ENCODE results near the gene PGAM1. TPM values are rescaled to one million over a fixed set of nuclear protein-coding genes. Genes with fewer than 3 reads are reported as not detected.

PGAM1 gene
- polyA plus RNA-seq, 1 donor from 2014 or later = 195 TPM

DNA sequence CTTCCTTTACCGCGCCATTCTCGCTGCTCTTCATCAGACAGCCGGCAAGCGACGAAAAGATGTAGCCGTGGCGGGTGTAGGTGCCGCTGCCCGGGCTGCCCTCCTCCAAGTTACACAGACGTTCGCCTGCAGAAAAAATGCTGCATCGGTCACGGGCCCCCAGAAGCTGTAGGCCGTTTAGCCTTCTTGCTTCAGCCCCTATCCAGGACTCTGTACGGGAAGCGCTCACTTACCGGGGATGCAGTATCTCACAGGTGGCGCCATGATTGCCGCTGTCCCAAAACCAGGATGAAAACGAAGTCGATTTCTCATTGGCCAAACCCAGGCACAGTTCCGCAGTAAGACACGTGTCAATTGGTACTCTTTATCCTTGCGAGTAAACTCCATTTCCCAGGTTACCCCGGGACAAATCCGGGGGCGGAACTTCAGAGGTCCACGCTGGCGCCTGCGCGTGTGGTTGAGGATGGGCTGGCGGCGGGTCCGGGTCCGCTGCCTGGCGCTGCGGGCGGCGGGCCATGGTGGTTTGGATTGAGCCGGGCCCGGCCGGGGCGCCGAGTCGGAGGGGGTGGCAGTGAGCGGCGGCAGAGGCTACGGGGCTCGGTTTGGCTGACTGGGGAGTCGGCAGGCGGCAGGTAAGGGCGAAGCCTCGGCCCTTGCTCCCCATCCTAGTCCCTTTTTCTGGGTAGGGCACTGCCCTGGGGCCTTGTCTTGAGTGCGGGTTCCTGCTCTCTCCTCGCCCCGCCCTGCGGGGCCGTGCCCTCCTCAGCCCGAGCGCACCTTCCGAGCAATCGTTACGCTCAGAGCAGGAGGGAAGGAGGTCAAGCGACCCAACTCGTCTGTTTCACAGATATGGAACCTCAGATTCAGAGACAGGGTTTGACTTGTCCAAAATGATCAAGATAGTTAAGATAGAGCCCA lies 20.0 kb downstream of the PGAM1 start, which contains the start of the genes EXOSC1 and ZDHHC16:
Gene EXOSC1, minus strand, starts transcription at position 285 of the 918 bp plus-strand sequence. Its CDS starts 21 bp downstream, at position 264.
Gene ZDHHC16, plus strand, starts transcription at position 454 of the 918 bp plus-strand sequence. CDS start 5,501 bp downstream, outside the sequence.
- Histone ChIP-seq H3K9me2 (ENCODE audit: insufficient read depth, low read length) (no peaks in the 10 kb centered on the region), H3K27ac (ENCODE audit: low read length) (peak within 1 kb of the TSS; percentile 74), H3K27me3 (ENCODE audit: insufficient read depth, low read depth, low read length) (no peaks in the 10 kb centered on the region), H3K79me2 (replicated peaks; ENCODE audit: insufficient read depth, low read length) (peaks cover 37% of the 10 kb centered on the region), H3F3A (ENCODE audit: insufficient read depth, low read length, poor library complexity, severe bottlenecking) (no peaks in the 10 kb centered on the region), H3K4me3 (ENCODE audit: low read length) (peak within 1 kb of the TSS; percentile 87), H3K9ac (ENCODE audit: low read length) (peak within 1 kb of the TSS; percentile 83), H3K36me3 (ENCODE audit: insufficient read depth, low read length) (no peaks in the 10 kb centered on the region), H4K20me1 (ENCODE audit: insufficient read depth) (no peaks in the 10 kb centered on the region), H3K9me3 (ENCODE audit: low read length) (no peaks in the 10 kb centered on the region), H3K4me2 (ENCODE audit: low read length) (peak within 1 kb of the TSS; percentile 60), H2AFZ (ENCODE audit: low read depth, low read length) (peak within 1 kb of the TSS; percentile 67)
- TF ChIP-seq EP300 (conservative IDR thresholded peaks at IDR 0.05; ENCODE audit: poor library complexity, severe bottlenecking) (peak; percentile 26), SMC3 (conservative IDR thresholded peaks at IDR 0.05; ENCODE audit: poor library complexity) (peak; percentile 52), EZH2 (IDR thresholded peaks at IDR 0.05; ENCODE audit: borderline replicate concordance, insufficient read depth, low read length, poor library complexity, severe bottlenecking) (no peak), POLR2AphosphoS5 (IDR thresholded peaks at IDR 0.05) (peak; percentile 93), MXI1 (conservative IDR thresholded peaks at IDR 0.05; ENCODE audit: poor library complexity, severe bottlenecking) (peak; percentile 96), RAD21 (conservative IDR thresholded peaks at IDR 0.05) (peak; percentile 40), TAF1 (IDR thresholded peaks at IDR 0.05; ENCODE audit: low read depth) (peak; percentile 75)
- TF ChIP-seq, protein P1, sequence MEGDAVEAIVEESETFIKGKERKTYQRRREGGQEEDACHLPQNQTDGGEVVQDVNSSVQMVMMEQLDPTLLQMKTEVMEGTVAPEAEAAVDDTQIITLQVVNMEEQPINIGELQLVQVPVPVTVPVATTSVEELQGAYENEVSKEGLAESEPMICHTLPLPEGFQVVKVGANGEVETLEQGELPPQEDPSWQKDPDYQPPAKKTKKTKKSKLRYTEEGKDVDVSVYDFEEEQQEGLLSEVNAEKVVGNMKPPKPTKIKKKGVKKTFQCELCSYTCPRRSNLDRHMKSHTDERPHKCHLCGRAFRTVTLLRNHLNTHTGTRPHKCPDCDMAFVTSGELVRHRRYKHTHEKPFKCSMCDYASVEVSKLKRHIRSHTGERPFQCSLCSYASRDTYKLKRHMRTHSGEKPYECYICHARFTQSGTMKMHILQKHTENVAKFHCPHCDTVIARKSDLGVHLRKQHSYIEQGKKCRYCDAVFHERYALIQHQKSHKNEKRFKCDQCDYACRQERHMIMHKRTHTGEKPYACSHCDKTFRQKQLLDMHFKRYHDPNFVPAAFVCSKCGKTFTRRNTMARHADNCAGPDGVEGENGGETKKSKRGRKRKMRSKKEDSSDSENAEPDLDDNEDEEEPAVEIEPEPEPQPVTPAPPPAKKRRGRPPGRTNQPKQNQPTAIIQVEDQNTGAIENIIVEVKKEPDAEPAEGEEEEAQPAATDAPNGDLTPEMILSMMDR (IDR thresholded peaks at IDR 0.05; ENCODE audit: poor library complexity, severe bottlenecking) = peak; percentile 50
- TF ChIP-seq, protein P2, sequence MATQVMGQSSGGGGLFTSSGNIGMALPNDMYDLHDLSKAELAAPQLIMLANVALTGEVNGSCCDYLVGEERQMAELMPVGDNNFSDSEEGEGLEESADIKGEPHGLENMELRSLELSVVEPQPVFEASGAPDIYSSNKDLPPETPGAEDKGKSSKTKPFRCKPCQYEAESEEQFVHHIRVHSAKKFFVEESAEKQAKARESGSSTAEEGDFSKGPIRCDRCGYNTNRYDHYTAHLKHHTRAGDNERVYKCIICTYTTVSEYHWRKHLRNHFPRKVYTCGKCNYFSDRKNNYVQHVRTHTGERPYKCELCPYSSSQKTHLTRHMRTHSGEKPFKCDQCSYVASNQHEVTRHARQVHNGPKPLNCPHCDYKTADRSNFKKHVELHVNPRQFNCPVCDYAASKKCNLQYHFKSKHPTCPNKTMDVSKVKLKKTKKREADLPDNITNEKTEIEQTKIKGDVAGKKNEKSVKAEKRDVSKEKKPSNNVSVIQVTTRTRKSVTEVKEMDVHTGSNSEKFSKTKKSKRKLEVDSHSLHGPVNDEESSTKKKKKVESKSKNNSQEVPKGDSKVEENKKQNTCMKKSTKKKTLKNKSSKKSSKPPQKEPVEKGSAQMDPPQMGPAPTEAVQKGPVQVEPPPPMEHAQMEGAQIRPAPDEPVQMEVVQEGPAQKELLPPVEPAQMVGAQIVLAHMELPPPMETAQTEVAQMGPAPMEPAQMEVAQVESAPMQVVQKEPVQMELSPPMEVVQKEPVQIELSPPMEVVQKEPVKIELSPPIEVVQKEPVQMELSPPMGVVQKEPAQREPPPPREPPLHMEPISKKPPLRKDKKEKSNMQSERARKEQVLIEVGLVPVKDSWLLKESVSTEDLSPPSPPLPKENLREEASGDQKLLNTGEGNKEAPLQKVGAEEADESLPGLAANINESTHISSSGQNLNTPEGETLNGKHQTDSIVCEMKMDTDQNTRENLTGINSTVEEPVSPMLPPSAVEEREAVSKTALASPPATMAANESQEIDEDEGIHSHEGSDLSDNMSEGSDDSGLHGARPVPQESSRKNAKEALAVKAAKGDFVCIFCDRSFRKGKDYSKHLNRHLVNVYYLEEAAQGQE (IDR thresholded peaks at IDR 0.05; ENCODE audit: borderline replicate concordance) = peak; percentile 72

DNA sequence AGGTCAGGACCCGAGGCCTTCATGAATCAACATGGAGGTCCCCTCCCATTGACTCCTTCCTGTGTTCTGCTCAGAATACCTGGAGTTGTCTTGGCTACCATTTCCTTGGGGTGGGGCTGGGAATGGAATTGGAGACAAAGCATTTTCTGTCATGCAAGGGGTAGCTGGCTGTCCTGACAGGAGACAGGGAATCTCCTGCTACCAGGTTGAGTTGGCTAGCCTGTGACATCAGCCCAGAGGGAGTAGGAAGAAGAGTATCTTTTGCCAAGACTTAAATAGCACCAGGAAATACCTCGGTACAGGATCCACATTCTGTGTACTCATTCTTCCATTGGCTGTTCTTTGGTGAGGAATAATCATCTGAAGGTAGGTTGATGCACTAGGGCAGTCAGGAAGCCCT lies 24.8 kb downstream of the PGAM1 start:
- TF ChIP-seq, protein P1 (IDR thresholded peaks at IDR 0.05; ENCODE audit: poor library complexity, severe bottlenecking) = no peak
- TF ChIP-seq EZH2 (IDR thresholded peaks at IDR 0.05; ENCODE audit: borderline replicate concordance, insufficient read depth, low read length, poor library complexity, severe bottlenecking) (no peak), POLR2AphosphoS5 (IDR thresholded peaks at IDR 0.05) (no peak), TAF1 (IDR thresholded peaks at IDR 0.05; ENCODE audit: low read depth) (no peak), SMC3 (conservative IDR thresholded peaks at IDR 0.05; ENCODE audit: poor library complexity) (no peak), EP300 (conservative IDR thresholded peaks at IDR 0.05; ENCODE audit: poor library complexity, severe bottlenecking) (no peak), RAD21 (conservative IDR thresholded peaks at IDR 0.05) (no peak), MXI1 (conservative IDR thresholded peaks at IDR 0.05; ENCODE audit: poor library complexity, severe bottlenecking) (no peak)
- TF ChIP-seq, protein P2 (IDR thresholded peaks at IDR 0.05; ENCODE audit: borderline replicate concordance) = no peak
- no peaks in the 10 kb centered on the region for H3K27me3 ChIP-seq (ENCODE audit: insufficient read depth, low read depth, low read length)
- no peaks in the 10 kb centered on the region for H3K9me2 ChIP-seq (ENCODE audit: insufficient read depth, low read length)
- H4K20me1 ChIP-seq (ENCODE audit: insufficient read depth) = no peaks in the 10 kb centered on the region
- no peak overlapping the region for H3K9ac ChIP-seq (ENCODE audit: low read length)
- H3K27ac ChIP-seq (ENCODE audit: low read length) = no peak overlapping the region
- H3K79me2 ChIP-seq (replicated peaks; ENCODE audit: insufficient read depth, low read length) = peaks cover 24% of the 10 kb centered on the region
- H3K4me3 ChIP-seq (ENCODE audit: low read length) = no peak overlapping the region
- H3K4me2 ChIP-seq (ENCODE audit: low read length) = no peak overlapping the region
- no peaks in the 10 kb centered on the region for H3K36me3 ChIP-seq (ENCODE audit: insufficient read depth, low read length)
- H2AFZ ChIP-seq (ENCODE audit: low read depth, low read length) = no peak overlapping the region
- no peaks in the 10 kb centered on the region for H3K9me3 ChIP-seq (ENCODE audit: low read length)
- H3F3A ChIP-seq (ENCODE audit: insufficient read depth, low read length, poor library complexity, severe bottlenecking) = no peaks in the 10 kb centered on the region

All from neural cell (in vitro differentiated cells).